ENCODE measurements around the gene MUTYH.

- TF ChIP-seq GATA3 (IDR thresholded peaks at IDR 0.05; ENCODE audit: low read depth, low read length) (no peak), GATA2 (IDR thresholded peaks at IDR 0.05; ENCODE audit: low read depth, low read length) (no peak)
Observed at GRCh38 chr1:45314266-45314665, 26.0 kb downstream of the MUTYH start.

All from SH-SY5Y (cell line).